GM12865 (cell line): ENCODE results near the gene NLRP11.

Experiments
- DNase-seq: peaks from one replicate; pipeline ENCODE4 v3.0.0; 2010; ENCODE audit warnings: low read depth
- H3K4me3 ChIP-seq: 2 replicates; pipeline ENCODE4 v1.5.1; 2011; ENCODE audit warnings: mild to moderate bottlenecking, low read depth, low read length, control low read depth
- TF ChIP-seq, protein P1 (sequence below): IDR thresholded peaks from 2 replicates; pipeline ENCODE4 v1.5.1; 2011; ENCODE audit warnings: low read length, control low read depth, low read depth, inconsistent platforms; ENCODE audit not compliant: insufficient read depth; ENCODE audit errors: missing control alignments

The NLRP11 gene

GRCh38 chr19:55857974-55858373 lies 26.2 kb upstream of the NLRP11 start:
- no peak overlapping the region for H3K4me3 ChIP-seq
- DNase-seq = no peak
- TF ChIP-seq, protein P1, sequence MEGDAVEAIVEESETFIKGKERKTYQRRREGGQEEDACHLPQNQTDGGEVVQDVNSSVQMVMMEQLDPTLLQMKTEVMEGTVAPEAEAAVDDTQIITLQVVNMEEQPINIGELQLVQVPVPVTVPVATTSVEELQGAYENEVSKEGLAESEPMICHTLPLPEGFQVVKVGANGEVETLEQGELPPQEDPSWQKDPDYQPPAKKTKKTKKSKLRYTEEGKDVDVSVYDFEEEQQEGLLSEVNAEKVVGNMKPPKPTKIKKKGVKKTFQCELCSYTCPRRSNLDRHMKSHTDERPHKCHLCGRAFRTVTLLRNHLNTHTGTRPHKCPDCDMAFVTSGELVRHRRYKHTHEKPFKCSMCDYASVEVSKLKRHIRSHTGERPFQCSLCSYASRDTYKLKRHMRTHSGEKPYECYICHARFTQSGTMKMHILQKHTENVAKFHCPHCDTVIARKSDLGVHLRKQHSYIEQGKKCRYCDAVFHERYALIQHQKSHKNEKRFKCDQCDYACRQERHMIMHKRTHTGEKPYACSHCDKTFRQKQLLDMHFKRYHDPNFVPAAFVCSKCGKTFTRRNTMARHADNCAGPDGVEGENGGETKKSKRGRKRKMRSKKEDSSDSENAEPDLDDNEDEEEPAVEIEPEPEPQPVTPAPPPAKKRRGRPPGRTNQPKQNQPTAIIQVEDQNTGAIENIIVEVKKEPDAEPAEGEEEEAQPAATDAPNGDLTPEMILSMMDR = no peak

- peak; percentile 62 for DNase-seq
- TF ChIP-seq, protein P1 = no peak
- H3K4me3 ChIP-seq = no peak overlapping the region
Observed at GRCh38 chr19:55857149-55857548, 25.4 kb upstream of the NLRP11 start.

- DNase-seq = no peak
- TF ChIP-seq, protein P1 = no peak
- no peak overlapping the region for H3K4me3 ChIP-seq
Observed at GRCh38 chr19:55855160-55855559, 23.4 kb upstream of the NLRP11 start.

- TF ChIP-seq, protein P1 = no peak
- no peak overlapping the region for H3K4me3 ChIP-seq
- DNase-seq = no peak
Observed at GRCh38 chr19:55838906-55839305, 7.1 kb upstream of the NLRP11 start.

- DNase-seq = peak; percentile 21
- TF ChIP-seq, protein P1 = no peak
- no peak overlapping the region for H3K4me3 ChIP-seq
Observed at GRCh38 chr19:55838251-55838650, 6.5 kb upstream of the NLRP11 start.

DNA sequence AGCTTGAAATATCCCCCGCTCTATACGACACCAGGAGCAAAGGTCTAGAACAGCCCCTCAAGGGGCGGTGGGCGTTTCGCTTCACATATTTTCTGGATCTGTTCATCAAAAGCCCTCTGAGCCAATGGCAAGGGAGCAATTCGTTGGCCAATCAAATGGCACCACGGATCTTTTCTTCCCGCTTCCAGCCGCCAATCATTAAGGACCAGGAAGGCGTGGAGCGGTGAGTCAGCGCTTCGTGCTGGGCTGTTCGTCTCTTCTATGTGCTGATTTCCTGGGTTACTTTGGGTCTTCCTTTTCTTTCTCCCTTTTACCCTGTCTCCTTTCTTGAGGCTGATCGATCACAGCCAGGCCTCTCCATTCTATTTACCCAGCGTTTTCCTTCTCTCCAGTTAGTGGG lies 4.5 kb upstream of the NLRP11 start, which contains the start of gene NLRP4:
TSS of gene NLRP4 (plus strand) at position 201 of the 400 bp plus-strand sequence. CDS start 15,541 bp downstream, outside the sequence.
- DNase-seq = no peak
- TF ChIP-seq, protein P1 = no peak
- no peak within 1 kb of the TSS for H3K4me3 ChIP-seq

- DNase-seq = no peak
- TF ChIP-seq, protein P1 = no peak
- H3K4me3 ChIP-seq = no peak overlapping the region
Observed at GRCh38 chr19:55832676-55833075, 877 bp upstream of the NLRP11 start.
